ENCODE results near the gene ATAD5.
"Not testable (repeated sequence)": the region's sequence is repeated elsewhere in the genome, so short reads cannot be mapped to it uniquely, and the experiment has no call there.

ATAD5 gene

DNA sequence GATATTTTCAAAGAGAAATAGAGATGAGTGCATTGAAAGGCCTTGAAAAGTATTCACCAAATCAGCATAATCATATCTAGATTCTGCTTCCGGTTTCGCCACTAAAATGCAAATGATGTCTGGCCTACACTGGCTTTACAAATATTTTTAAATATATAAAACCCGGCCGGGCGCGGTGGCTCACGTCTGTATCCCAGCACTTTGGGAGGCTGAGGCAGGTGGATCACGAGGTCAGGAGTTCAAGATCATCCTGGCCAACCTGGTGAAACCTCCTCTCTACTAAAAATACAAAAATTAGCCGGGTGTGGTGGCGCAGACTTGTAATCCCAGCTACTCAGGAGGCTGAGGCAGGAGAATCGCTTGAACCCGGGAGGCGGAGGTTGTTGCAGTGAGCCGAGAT is 8.8 kb upstream of the ATAD5 start:
- DNase-seq (ENCODE audit: low spot score): not testable (repeated sequence)

DNA sequence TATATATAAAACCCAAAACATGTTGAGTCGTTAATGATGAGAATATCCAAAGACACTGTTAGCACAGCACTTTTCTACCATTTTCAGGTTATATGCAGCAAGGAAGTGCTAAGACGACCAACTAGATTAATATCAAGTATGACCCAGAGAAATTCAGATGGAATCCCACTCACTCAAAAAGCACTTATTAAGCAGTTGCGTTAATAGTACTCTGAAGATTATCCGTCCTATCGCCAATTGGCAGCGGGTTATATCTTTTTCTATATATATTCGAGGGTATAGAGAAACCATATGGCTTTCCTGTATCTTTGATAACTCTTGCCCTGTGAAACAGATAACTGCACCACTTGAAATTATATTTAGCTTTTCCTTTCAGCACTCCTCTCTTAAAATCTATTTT is 8.3 kb upstream of the ATAD5 start:
- no peak for DNase-seq (ENCODE audit: low spot score)

- peak; percentile 8 for DNase-seq (ENCODE audit: low spot score)
Measured at GRCh38 chr17:30824002-30824355, 7.8 kb upstream of the ATAD5 start.

- peak; percentile 95 for DNase-seq (ENCODE audit: low spot score)
Measured at GRCh38 chr17:30824356-30825145, 7.2 kb upstream of the ATAD5 start, which contains the start of gene CRLF3. Gene CRLF3 (minus strand): TSS chr17:30824692. CDS start chr17:30824651, 41 bp downstream.

- no peak for DNase-seq (ENCODE audit: low spot score)
Measured at GRCh38 chr17:30827082-30827481, 4.7 kb upstream of the ATAD5 start.

GRCh38 chr17:30829022-30829421 is 2.7 kb upstream of the ATAD5 start:
- DNase-seq (ENCODE audit: low spot score): no peak

- no peak for DNase-seq (ENCODE audit: low spot score)
Measured at GRCh38 chr17:30831257-30831656, 509 bp upstream of the ATAD5 start.

DNA sequence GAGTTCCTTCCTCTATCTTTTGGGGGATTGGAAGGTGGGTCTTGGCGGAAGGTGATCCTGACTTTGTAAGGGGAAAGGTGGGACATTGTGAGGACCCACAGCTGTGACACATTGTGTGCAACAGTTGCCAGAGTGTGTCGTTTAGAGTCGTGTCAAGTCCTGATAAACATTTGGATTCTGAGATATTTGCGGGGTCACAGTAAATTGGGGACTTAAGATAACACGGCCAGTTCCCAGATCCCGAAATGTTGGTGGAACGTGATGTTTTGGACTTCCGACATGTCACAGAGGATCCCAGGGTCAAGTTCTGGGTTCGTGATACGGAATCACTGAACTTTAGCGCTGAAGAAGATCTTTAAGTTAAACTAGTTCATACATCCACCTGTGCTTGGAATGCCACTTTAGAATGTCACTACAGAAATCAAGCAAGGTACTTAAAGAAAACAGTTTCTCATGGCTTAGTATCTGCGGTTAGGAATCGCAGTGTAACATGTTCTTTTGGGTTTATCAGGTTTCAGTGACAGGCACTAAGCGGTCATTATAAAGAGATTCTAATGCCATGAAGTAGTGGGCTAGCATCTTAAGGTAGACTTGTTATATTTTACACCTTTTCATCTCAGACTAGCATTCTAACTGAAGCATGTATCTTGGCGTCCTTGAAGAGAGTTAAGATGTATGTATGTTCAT is 815 bp downstream of the ATAD5 start:
- DNase-seq (ENCODE audit: low spot score): no peak

- DNase-seq (ENCODE audit: low spot score): no peak
Measured at GRCh38 chr17:30838202-30838807, 6.5 kb downstream of the ATAD5 start.

DNA sequence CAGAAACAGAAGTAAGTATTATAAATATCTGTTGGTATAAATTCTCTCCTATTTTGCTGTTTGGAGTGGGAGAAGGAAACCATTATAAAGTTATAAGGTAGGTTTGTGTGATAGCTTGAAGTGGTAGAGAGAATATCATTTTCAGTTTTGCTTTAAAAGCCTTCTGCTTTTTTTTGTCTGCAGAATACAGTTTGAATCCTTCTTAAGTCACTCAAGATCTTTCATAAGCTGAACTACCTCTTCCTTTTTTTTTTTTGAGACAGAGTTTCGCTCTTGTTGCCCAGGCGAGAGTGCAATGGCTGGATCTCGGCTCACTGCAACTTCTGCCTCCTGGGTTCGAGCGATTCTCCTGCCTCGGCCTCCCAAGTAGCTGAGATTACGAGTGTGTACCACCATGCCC is 9.0 kb downstream of the ATAD5 start:
- DNase-seq (ENCODE audit: low spot score): no peak

DNA sequence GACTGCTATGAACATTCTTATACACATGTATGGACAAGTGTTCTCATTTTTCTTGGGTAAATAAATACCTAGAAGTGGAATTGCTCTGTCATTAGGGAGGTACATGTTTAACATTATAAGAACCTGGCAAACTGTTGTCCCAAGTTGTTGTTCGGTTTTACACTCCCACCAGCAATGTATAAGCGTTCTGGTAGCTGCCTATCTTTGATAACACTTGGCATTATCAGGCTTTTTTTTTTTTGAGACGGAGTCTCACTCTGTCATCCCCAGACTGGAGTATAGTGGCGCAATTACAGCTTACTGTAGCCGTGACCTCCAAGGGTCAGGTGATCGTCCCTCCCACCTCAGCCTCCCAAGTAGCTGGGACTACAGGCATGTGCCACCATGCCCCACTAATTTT is 16.3 kb downstream of the ATAD5 start:
- no peak for DNase-seq (ENCODE audit: low spot score)

DNA sequence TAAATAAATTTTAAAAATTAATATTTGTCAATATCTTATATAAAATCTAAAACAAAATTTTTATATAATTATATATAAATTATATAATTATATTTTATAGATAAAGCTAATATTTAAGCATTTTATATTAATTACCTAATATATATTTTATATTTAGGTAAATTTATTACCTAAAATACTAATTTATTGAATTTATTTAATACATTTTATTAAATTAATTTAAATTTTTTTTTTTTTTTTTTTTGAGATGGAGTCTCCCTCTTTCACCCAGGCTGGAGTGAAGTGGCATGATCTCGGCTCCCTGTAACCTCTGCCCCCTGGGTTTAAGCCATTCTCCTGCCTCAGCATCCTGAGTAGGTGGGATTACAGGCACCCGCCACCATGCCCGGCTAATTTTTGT is 22.4 kb downstream of the ATAD5 start:
- DNase-seq (ENCODE audit: low spot score): no peak

GRCh38 chr17:30858556-30859250 is 26.9 kb downstream of the ATAD5 start:
- DNase-seq (ENCODE audit: low spot score): no peak

- no peak for DNase-seq (ENCODE audit: low spot score)
Measured at GRCh38 chr17:30864636-30865035, 32.9 kb downstream of the ATAD5 start.

- DNase-seq (ENCODE audit: low spot score): no peak
Measured at GRCh38 chr17:30869005-30869404, 37.2 kb downstream of the ATAD5 start.

DNA sequence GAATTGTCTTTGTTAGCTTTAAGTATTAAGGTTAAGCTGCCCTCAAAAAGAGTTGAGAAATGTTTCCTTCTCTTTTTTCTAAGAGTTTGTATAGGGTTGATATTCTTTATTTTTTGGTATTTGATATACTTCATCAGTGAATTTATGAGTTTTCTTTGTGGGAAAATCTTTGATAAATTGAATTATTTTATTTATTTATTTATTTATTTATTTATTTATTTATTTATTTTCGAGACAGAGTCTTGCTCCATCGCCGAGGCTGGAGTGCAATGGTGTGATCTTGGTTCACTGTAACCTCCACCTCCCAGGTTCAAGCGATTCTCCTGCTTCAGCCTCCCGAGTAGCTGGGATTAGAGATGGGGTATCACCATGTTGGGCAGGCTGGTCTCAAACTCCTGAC is 54.4 kb downstream of the ATAD5 start:
- DNase-seq (ENCODE audit: low spot score): no peak

- no peak for DNase-seq (ENCODE audit: low spot score)
Measured at GRCh38 chr17:30894236-30894635, 62.5 kb downstream of the ATAD5 start.

GRCh38 chr17:30897311-30897710 is 65.5 kb downstream of the ATAD5 start:
- no peak for DNase-seq (ENCODE audit: low spot score)

DNA sequence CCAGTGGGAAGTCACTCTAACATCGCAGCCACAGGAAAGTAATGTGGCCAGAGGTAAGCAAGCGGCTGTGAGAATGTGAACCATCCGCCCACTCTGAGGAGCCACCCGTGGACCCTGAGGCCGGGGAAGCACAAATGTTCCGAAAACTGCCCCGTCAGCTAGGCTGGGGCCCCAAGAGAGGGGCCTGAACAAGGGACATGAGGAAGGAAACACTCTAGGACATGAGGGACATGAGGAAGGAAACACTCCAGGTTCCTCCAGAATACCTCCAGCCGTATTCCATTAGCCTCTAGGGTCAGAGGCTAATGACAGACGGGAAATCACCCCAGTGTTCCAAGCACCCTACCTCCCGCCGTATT is 74.0 kb downstream of the ATAD5 start:
- DNase-seq (ENCODE audit: low spot score): peak; percentile 5

- peak; percentile 92 for DNase-seq (ENCODE audit: low spot score)
Measured at GRCh38 chr17:30906101-30906911, 74.5 kb downstream of the ATAD5 start, which contains the start of gene TEFM. Gene TEFM (minus strand): TSS chr17:30906238. CDS start chr17:30906198, 40 bp downstream.

- DNase-seq (ENCODE audit: low spot score): no peak
Measured at GRCh38 chr17:30908717-30909420, 77.1 kb downstream of the ATAD5 start.
